GM13976 (cell line): ENCODE measurements around the gene POT1.

Experiments used
- DNase-seq: peaks from one replicate; pipeline ENCODE4 v3.0.0; 2012; ENCODE audit warnings: low spot score
- CTCF ChIP-seq: IDR thresholded peaks from 2 replicates; pipeline ENCODE4 v1.5.1; 2012; ENCODE audit warnings: borderline replicate concordance, mild to moderate bottlenecking; ENCODE audit not compliant: insufficient read depth; ENCODE audit errors: extremely low read depth, missing control alignments, control extremely low read depth
- in situ Hi-C: fragments of 300-500 bp; cut with MboI; formaldehyde crosslinking; loops from one replicate; pipeline ENCODE4 v1.12.0; 2022; ENCODE audit warnings: low sequenced_read_pairs, mixed read lengths, inconsistent platforms; ENCODE audit not compliant: unreplicated experiment

POT1 gene

GRCh38 chr7:124945680-124946079, 16.1 kb upstream of the POT1 start:
- in situ Hi-C loops, result no loop called here
- no peak for TF ChIP-seq CTCF
- DNase-seq, result no peak

- no peak for TF ChIP-seq CTCF
- in situ Hi-C loops, result no loop called here
- DNase-seq, result no peak
These were observed 13.8 kb upstream of the POT1 start for GRCh38 chr7:124943472-124943871.

- TF ChIP-seq CTCF, result no peak
- no peak for DNase-seq
- in situ Hi-C loops, result no loop called here
These were observed 12.8 kb upstream of the POT1 start for GRCh38 chr7:124942399-124942798.

- no peak for TF ChIP-seq CTCF
- in situ Hi-C loops, result no loop called here
- DNase-seq, result no peak
These were observed 10.7 kb upstream of the POT1 start for GRCh38 chr7:124940306-124940705.

- TF ChIP-seq CTCF, result no peak
- in situ Hi-C loops, result no loop called here
- no peak for DNase-seq
These were observed 8.5 kb upstream of the POT1 start for GRCh38 chr7:124938128-124938527.

GRCh38 chr7:124937076-124937475, 7.5 kb upstream of the POT1 start:
- no peak for TF ChIP-seq CTCF
- no peak for DNase-seq
- in situ Hi-C loops, result no loop called here

GRCh38 chr7:124934841-124935240, 5.2 kb upstream of the POT1 start:
- no peak for DNase-seq
- in situ Hi-C loops, result no loop called here
- no peak for TF ChIP-seq CTCF
